Myocyte (in vitro differentiated cells): ENCODE results near the gene HTD2. TPM values are rescaled to one million over a fixed set of nuclear protein-coding genes. Genes with fewer than 3 reads are reported as not detected.
A peak's percentile ranks its signal among the peaks of the same experiment; 100 is the strongest.

Experiments used
- DNase-seq: peaks from one replicate; pipeline ENCODE4 v3.0.0-alpha.2; 2012; ENCODE audit warnings: low read depth
- total RNA-seq: library from RNA; depleted of rRNA; stranded (reverse); fragments of >200 nt; gene quantifications from 2 replicates; pipeline ENCODE4 v1.2.3, GENCODE V29; 2014

The HTD2 gene
- total RNA-seq, 1 donor from 2014 or later, result 14.5 TPM

DNA sequence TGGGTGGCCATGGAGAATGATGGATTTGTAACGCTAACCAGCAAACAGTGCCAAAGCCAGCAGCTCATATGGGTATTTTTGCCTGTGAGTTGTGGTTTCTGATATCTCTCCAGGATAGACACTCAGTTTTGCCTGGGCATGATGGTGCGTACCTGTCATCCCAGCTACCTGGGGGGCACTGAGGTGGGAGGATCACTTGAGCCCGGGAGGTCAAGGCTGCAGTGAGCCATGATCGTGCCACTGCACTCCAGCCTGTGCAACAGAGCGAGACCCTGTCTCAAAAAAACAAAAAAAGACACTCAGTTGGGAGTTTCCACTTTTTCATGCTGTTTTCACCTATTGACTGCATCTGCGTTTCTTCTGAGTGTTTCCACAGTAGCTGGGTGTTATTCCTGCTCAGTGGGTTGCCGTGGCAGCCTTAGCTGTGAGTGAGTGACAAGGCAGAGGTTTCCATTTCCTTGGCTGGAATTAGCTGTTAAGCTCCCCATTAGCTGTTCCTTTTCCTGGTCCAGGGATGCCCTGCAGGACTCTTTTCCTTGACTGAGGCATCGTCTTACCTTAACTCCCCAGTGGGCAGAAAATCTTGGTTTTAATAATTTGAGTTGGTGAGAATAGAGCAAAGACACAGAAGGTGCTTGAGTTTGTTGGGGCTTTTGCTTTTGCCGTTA is 14.5 kb upstream of the HTD2 start:
- DNase-seq, result no peak

DNA sequence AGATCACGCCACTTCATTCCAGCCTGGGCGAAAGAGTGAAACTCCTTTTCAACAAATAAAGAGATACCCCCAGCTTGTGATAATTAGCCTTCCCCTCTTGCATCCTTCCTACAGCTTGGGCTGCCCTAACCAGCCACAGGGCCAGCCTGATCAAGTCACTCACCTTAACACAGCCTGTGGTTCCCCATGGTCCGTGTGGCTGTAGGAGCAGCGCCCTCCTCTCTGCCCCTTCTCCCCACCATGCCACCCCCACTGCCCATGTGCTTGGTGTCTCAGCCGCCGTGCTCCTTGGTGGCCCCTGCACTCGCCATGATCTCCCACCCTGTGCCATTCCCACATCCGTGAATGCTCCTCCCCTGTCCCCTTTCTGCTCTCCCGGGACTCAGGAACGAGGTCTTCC is 13.5 kb upstream of the HTD2 start:
- no peak for DNase-seq

DNA sequence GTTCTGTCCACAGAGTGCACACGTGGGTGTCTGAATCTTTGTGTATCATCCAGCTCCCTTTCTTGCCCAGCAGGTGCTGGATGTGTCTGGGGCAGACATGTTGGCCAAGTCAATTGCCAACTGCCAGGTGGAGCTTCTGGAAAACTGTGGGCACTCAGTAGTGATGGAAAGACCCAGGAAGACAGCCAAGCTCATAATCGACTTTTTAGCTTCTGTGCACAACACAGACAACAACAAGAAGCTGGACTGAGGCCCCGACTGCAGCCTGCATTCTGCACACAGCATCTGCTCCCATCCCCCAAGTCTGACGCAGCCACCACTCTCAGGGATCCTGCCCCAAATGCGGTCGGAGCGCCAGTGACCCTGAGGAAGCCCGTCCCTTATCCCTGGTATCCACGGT is 12.8 kb upstream of the HTD2 start:
- DNase-seq, result no peak

DNA sequence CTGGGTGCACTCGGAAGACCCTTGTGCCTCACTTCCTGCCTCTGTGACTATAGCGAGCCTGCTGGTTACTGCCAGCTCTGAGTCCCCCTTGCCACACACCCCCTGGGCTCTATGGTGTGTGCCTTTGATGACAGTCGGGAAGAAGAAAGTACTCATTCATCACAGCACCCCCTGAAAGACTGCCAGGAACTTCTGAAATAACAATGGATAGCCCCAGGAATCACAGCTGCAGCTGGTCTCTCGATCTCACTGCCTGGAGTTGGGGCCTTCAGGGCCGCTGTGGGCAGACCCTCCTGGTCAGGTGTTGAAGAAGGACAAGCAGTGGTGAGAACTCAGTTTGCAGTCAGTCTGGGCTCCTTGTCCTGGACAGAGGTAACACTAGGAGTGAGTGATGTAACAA is 10.1 kb upstream of the HTD2 start:
- DNase-seq, result no peak

DNA sequence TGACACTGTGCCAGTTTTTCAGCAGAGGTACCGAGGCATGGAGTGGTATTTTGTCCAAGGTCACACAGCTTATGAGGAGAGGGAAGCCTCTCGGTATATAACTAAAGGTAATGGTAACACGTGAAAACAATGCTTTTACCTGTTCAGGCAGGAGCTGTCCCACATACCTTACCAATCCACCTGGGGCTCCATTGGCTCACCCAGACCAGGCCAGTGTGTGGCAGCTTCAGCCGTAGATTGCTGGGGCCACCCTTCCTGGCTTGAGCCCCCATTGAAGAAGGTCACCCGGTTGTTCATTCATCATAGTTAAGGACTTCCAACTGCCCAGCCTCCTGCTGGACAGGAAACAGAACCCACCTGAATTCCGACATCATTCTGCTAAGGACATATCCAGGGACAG is 9.5 kb upstream of the HTD2 start:
- no peak for DNase-seq

DNA sequence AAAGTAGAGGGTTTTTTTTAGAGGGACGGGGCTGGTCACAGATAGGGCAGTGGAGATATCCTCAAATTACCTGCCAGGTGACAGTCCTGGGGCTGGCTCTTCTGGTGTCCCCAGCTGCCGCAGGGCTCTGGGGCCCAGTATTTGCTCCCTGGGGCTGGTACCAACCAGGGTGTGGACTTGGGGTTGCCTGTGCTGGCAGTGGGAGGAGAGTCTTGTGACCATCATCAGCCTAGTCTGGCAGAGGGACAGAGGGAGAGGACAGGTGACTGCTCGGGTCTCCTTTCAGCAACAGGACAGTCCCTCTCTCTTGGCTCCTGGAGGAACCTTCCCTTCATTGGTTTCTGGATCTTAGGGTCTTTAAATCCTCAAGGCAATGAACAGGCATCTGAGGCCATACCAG is 8.1 kb upstream of the HTD2 start:
- no peak for DNase-seq

DNA sequence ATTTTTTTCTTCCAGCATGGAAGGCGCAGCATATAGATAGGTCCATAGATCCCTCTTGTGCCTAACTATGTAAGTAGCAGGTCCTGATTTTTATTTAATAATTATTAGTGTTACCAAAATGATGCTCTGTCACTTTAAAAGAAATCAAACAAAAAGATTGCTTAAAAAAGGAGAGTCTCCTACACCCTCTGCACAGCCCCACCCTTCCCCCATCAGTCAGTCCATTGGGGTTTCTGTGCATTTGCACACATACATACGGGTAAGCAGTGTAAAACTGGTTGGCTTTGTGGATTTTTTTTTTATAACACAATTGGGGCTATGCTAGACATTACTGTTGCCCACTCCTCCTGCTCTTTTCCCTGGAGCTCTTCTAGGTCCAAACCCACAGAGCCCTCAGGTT is 7.2 kb upstream of the HTD2 start:
- no peak for DNase-seq

DNA sequence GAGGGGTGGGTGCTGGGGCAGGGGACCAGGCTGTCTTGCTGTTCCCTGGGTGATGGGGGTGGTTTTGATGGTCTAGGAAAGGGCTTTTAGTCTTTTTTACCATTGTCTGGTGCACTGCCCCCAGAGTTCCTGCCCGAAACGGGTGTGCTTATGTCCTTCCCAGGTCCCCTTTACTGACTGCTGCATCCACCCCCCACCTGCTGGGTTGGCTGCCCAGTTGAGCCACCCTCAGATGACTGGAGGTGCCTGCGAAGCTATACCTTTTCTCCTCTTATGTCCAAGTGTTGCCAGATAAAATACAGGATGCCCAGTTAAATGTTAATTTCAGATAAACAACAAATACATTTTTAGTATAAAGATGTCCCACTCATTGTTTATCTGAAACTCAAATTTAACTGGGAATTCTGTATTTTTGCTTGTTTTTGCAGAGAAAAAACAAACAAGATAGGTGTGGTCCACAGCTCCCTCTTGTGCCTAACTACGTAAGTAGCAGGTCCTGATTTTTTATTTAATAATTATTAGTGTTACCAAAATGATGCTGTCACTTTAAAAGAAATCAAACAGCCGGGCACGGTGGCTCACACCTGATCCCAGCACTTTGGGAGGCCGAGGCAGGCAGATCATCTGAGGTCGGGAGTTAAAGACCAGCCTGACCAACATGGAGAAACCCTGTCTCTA is 6.3 kb upstream of the HTD2 start:
- DNase-seq, result peak; percentile 53

DNA sequence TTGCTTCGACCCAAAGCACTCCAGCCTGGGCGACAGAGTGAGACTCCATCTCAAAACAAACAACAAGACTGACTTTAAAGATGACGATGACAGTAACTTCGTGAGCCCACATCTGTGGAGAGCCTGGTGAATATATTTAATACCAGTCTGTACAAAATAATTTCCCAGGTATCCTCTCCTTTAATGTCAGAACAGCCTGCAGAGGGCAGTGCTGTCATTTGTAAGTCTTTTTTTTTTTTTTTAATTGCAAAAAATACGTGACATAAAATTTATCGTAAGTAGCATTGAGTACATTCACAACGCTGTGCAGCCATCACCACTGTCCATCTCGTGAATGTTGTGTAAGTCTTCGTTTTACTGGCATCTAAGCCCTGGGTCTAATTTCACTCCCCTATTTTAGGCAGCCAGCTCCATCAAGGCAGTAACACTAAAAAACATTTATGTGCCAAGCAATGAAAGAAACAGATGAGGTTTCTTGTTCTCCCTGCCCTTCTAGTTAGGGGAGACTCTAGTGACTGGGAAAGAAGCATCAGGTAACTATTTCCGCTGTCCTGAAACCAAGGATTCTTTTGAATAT is 1.4 kb downstream of the HTD2 start:
- DNase-seq, result peak; percentile 52

DNA sequence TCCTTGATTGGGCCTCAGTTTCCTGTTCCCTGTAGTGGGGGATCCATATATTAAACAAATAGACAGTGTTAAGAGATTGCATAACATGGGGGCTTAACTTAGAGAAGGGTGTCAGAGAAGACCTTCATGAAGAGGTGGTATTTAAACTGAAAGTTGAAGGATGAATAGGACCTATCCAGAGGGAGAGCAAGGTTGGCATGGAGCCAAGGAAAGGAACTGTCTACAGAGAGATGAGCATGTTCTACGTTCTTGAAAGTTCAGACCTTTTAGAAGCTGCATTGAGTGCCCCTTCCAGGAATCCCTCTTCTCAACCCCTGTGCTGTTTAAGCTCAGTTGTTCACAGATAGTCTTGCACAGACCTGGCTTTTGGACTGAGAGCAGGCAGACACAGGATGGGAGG is 2.4 kb downstream of the HTD2 start:
- DNase-seq, result no peak

DNA sequence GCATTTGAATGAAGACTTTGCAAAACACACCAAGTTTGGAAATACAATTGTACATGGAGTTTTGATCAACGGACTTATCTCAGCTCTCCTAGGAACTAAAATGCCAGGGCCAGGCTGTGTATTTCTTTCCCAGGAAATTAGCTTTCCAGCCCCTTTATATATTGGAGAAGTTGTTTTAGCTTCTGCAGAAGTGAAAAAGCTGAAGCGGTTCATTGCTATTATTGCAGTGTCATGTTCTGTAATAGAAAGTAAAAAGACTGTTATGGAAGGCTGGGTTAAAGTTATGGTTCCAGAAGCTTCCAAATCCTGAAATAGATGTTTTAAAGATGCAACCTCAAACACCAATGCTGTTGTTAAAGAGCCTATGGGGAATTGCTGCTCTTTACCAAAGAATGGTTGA is 11.5 kb downstream of the HTD2 start:
- no peak for DNase-seq

DNA sequence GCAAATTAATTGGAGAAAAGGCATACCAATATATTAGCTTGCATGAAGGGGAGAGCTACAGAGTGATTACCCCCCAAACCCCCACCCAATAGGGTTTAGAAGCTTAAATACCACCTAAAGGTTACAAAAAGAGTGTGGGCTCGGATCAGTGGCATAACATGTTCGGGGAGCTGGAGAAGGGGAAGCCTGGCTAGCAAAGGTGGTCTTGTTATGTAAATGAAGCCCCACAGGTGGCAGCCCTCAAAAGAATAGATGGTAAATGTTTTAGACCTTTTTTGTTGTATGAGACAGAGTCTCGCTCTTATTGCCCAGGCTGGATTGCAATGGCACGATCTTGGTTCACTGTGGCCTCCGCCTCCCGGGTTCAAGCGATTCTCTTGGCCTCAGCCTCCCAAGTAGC is 15.5 kb downstream of the HTD2 start:
- DNase-seq, result no peak

DNA sequence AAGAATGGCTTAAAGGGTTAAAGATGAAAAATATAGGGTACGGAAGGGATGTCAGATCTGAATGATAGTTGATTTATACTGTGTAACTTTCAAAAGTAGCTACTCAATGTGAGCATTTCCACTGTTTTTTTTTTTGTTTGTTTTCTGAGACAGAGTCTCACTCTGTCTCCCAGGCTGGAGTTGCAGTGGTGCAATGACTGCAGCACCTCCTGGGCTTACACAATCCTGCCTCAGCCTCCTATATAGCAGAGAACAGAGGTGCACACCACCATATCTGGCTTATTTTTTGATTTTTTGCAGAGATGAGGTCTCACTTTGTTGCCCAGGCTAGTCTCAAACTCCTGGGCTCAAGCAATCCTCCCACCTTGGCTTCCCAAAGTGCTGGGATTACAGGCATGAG is 16.5 kb downstream of the HTD2 start:
- no peak for DNase-seq

DNA sequence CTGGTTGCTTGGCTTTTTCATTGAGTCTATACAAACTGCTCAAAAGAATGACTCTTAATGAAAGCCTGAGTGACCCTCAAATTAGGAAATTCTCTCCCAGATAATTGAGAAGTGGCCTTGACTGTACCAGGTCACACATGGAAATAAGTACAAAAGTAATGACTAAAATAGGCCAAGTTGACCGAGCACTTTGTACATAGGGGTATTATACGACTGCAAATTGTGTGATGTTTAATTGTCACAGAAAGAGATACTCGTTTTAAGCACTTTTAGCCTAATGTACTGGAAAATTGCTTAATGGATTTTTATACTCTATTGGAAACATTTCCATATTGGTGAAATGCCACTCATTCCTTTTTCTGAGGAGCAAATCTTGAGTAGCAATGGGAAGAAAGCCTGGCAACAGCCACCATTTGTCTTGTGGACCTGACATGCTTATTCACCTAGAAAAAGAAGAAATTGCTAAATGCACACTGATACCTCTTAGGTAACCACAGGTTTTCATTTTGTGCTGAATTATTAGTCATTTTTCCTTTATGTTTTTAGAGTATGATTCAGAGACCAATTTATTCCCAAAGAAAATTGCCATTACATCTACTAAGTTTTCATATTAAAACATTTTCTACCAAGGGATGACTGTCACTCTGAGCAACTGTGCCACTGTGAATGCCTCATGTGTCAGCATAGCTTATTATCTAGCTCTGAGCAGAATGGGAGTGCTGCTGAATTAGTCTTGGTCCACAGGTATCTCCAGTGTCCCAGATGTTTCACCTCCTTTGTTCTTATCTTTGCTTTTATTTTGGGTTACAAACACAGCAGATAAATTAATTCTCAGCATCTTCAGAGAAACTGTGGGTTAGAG is 17.4 kb downstream of the HTD2 start:
- DNase-seq, result no peak

DNA sequence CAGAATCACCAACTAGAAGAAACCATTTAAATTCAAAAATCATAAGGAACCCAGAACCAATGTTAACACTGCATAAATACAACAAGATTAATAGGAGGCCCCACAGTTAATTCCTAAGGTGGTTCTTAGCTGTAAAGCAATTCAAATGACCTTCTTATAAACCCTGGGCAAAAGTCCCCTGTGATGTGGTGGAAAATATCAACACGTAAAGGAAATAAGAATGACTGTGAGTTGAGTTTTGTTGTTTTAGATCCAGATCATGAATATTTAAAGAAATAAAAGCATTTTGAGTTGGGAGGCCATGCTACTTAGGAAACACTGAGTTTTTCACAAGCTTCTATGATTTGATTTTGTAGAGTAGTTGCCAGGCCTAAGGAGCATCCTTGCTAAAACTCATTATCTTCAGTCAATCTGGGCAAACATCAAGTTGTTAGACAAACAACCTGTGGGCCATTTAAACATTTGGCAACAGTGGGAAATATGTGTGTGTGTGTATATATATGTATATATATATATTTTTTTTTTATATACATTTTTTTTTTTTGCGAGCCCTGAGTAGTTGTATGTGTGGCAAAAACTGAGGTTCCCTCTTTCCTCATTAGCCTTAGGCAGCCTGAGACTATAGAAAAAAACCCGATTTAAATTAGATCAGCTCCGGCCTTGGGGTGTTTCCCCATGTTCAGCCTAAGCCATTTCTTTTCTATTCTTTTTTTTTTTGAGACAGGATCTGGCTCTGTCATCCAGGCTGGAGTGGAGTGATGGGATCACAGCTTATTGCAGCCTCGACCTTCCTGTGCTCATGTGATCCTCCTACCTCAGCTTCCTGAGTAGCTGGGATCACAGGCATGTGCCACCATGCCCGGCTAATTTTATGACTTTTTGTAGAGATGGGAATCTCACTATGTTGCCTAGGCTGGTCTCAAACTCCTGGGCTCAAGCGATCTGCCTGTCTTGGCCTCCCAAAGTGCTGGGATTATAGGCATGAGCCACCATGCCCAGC is 18.4 kb downstream of the HTD2 start:
- no peak for DNase-seq

DNA sequence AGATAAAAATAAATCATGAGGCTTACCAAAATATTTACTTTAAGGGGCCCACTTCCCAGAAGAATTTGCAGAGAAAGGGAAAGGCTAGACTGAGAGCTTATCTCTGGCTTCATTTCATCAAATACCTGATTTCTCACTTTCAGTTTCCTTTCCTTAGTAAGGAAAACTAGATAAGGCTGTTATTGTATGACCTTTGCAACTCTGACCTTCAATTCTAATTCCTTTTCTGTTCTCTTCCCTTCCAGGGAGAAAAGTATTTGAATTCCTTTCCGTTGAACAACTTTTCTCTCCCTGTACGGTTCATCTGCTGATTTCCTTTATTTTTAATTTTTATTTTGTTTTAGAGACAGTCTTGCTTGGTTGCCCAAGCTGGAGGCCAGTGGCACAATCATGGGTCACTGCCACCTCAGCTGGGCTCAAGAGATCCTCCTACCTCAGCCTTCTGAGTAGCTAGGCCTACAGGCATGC is 19.2 kb downstream of the HTD2 start:
- no peak for DNase-seq

DNA sequence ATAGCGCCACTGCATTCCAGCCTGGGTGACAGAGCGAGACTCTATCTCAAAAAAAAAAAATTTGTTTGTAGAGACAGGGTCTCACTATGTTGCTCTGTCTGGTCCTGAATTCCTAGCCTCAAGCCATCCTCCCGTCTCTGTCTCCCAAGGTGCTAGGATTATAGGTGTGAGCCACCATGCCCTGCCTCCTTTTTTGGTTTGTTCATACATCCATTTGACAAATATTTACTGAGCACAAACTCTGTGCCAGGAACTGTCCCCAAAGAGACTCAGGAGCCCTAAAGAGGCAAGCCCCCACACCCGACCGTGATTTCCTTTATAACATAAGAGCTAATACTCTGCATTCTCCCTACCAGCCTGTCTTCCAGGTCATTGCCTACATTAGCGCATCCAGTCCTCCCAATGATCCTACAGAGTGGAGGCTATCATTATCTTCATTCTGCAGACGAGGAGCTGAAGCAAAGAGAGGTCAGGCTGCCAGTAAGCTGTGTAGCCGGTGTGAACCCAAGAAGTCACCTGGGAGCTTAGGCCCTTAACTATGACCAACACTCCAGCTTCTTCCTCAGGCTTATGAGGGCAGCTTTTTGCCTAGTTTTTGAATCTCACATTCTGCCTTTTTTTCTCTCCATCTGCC is 20.1 kb downstream of the HTD2 start:
- DNase-seq, result no peak

DNA sequence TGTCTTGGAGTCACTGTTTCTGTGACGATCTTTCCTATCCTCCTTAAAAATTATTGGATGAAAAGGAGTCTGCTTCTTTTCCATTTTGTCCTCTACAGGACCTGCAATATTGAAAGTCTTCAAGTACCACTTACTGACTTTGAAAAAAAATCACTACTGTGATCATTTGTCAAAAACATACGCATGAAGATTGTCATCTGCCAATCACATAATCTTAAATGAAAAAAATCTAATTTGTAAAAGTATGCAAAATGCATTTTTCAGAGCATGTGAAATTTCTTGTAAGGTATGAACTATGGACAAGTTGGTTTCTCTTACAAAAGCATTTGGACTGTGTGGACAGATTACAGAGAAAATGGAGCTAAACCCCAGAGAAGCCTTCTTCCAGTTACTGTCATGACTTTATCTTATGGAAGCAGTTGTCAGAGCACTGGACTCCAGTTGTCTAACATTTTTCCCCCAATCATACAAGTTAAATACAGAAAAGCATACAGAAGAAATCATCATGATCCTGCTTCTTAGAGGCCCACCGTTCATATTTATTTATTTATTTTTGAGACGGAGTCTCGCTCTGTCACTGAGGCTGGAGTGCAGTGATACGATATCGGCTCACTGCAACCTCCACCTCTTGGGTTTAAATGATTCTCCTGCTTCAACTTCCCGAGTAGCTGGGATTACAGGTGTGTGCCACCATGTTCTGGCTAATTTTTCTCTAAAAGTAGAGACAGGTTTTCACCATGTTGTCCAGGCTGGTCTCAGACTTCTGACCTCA is 23.0 kb downstream of the HTD2 start:
- no peak for DNase-seq

DNA sequence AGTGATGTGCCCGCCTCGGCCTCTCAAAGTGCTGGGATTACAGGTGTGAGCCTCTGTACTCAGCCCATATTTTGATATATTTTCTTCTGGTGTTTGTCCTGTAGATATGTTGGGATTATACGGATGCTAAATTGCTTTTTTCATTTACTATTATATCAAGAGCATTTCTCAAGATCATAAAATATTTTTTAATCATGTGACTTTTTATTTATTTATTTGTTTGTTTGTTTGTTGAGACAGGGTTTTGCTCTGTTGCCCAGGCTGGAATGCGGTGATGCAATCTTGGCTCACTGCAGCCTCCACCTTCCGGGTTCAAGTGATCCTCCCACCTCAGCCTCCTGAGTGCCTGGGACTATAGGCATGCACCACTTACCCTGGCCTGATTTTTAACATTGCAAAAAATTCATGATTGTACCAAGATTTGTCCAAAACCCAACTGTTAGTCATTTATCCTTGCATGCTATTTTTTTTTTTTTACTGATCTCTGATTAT is 23.6 kb downstream of the HTD2 start:
- no peak for DNase-seq
